Liver (tissue), 9 donors: ENCODE results near the gene SLC46A1. TPM values are rescaled to one million over a fixed set of nuclear protein-coding genes. Genes with fewer than 3 reads are reported as not detected.

ENCODE experiments used
- DNase-seq: peaks from one replicate; pipeline ENCODE4 v3.0.0-alpha.2; 2017; ENCODE audit warnings: low spot score
- H3K27ac ChIP-seq, 2 donors: one replicate each; pipeline ENCODE4 v1.7.0; 2013; ENCODE audit warnings: inconsistent platforms in 2 of 2, low read length in 2 of 2, control low read depth in 1 of 2, low read depth in 1 of 2, mild to moderate bottlenecking in 1 of 2
- H3K27me3 ChIP-seq, 4 donors: one replicate each; pipeline versions ENCODE4 v1.6.1 to v1.7.0; 2013; ENCODE audit warnings: low read length in 3 of 4, inconsistent platforms in 1 of 4, mild to moderate bottlenecking in 1 of 4, moderate library complexity in 1 of 4; ENCODE audit not compliant: control insufficient read depth in 4 of 4, insufficient read depth in 4 of 4
- H3K36me3 ChIP-seq, 4 donors: one replicate each; pipeline versions ENCODE4 v1.6.1 to v1.7.0; 2013; ENCODE audit warnings: low read length in 3 of 4, mild to moderate bottlenecking in 3 of 4, low read depth in 1 of 4, moderate library complexity in 1 of 4; ENCODE audit not compliant: control insufficient read depth in 4 of 4, insufficient read depth in 3 of 4
- H3K4me1 ChIP-seq, 4 donors: one replicate each; pipeline versions ENCODE4 v1.6.1 to v1.7.0; 2013; ENCODE audit warnings: low read length in 3 of 4, mild to moderate bottlenecking in 3 of 4, moderate library complexity in 1 of 4; ENCODE audit not compliant: control insufficient read depth in 4 of 4, insufficient read depth in 4 of 4
- H3K4me3 ChIP-seq, 3 donors: one replicate each; pipeline versions ENCODE4 v1.6.1 to v1.7.0; 2013; ENCODE audit warnings: low read length in 3 of 3, control low read depth in 1 of 3, low read depth in 1 of 3, mild to moderate bottlenecking in 1 of 3
- H3K9ac ChIP-seq, 2 donors: one replicate each; pipeline ENCODE4 v1.7.0; 2013; ENCODE audit warnings: low read length in 2 of 2, mild to moderate bottlenecking in 2 of 2, moderate library complexity in 2 of 2, control low read depth in 1 of 2, low read depth in 1 of 2
- H3K9me3 ChIP-seq, 4 donors: one replicate each; pipeline versions ENCODE4 v1.6.1 to v1.7.0; 2013; ENCODE audit warnings: low read length in 3 of 4; ENCODE audit not compliant: control insufficient read depth in 4 of 4
- EGR1 ChIP-seq, 2 donors: IDR thresholded peaks; 2 replicates each; pipeline ENCODE4 v1.6.1; 2016 to 2018; ENCODE audit warnings: antibody characterized with exemption in 2 of 2, low read depth in 2 of 2
- FOXA1 ChIP-seq: IDR thresholded peaks from 2 replicates; pipeline ENCODE4 v1.6.1; 2016; ENCODE audit warnings: antibody characterized with exemption
- FOXA2 ChIP-seq: IDR thresholded peaks from 2 replicates; pipeline ENCODE4 v1.6.1; 2016; ENCODE audit warnings: antibody characterized with exemption
- GABPA ChIP-seq, 2 donors: IDR thresholded peaks in 1 of 2; conservative IDR thresholded peaks in 1 of 2; 2 replicates each; pipeline ENCODE4 v1.6.1; 2016; ENCODE audit warnings: antibody characterized with exemption in 2 of 2, mild to moderate bottlenecking in 1 of 2, moderate library complexity in 1 of 2
- HNF4A ChIP-seq, 2 donors: conservative IDR thresholded peaks; 2 replicates each; pipeline ENCODE4 v1.6.1; 2016; ENCODE audit warnings: antibody characterized with exemption in 2 of 2, mild to moderate bottlenecking in 2 of 2
- HNF4G ChIP-seq: IDR thresholded peaks from 2 replicates; pipeline ENCODE4 v1.6.1; 2016; ENCODE audit warnings: antibody characterized with exemption
- JUND ChIP-seq, 2 donors: IDR thresholded peaks; 2 replicates each; pipeline ENCODE4 v1.6.1; 2016; ENCODE audit warnings: antibody characterized with exemption in 2 of 2
- NR2F2 ChIP-seq: IDR thresholded peaks from 2 replicates; pipeline ENCODE4 v1.6.1; 2016; ENCODE audit warnings: antibody characterized with exemption
- RAD21 ChIP-seq, 2 donors: IDR thresholded peaks; 2 replicates each; pipeline ENCODE4 v1.6.1; 2016; ENCODE audit warnings: antibody characterized with exemption in 2 of 2, mild to moderate bottlenecking in 2 of 2
- RXRA ChIP-seq, 2 donors: IDR thresholded peaks; 2 replicates each; pipeline ENCODE4 v1.6.1; 2017 to 2018; ENCODE audit warnings: antibody characterized with exemption in 2 of 2, mild to moderate bottlenecking in 1 of 2
- SP1 ChIP-seq: IDR thresholded peaks from 2 replicates; pipeline ENCODE4 v1.6.1; 2018; ENCODE audit warnings: antibody characterized with exemption, mild to moderate bottlenecking
- TAF1 ChIP-seq: conservative IDR thresholded peaks from 2 replicates; pipeline ENCODE4 v1.6.1; 2016; ENCODE audit warnings: antibody characterized with exemption, mild to moderate bottlenecking
- YY1 ChIP-seq: IDR thresholded peaks from 2 replicates; pipeline ENCODE4 v1.6.1; 2016; ENCODE audit warnings: antibody characterized with exemption, mild to moderate bottlenecking
- WGBS: extraction: QIAGEN DNeasy Blood & Tissue Kit; methylation state at CpG from one replicate; pipeline ENCODE4 v1.1.7; 2013; 5-methylcytosine and 5-hydroxymethylcytosine counted together
- polyA plus RNA-seq, 2 donors: library from polyadenylated mRNA; stranded (reverse) in 1 of 2; unstranded in 1 of 2; fragments of 200-250 nt in 1 of 2; fragments of >200 nt in 1 of 2; fragmentation: Nextera tagmentation in 1 of 2; extraction: Ambion mirVana in 1 of 2; gene quantifications; one replicate each; pipeline versions ENCODE4 v1.2.1 to v1.2.3, GENCODE V29; 2013 to 2015
- total RNA-seq, 2 donors: library from RNA; depleted of rRNA; stranded (reverse); fragments of >200 nt; gene quantifications; one replicate each; pipeline ENCODE4 v1.2.3, GENCODE V29; 2014
- TF ChIP-seq, protein P1 (sequence below): IDR thresholded peaks from 2 replicates; pipeline ENCODE4 v1.6.1; 2016; ENCODE audit warnings: antibody characterized with exemption
- TF ChIP-seq, protein P2 (sequence below): IDR thresholded peaks from 2 replicates; pipeline ENCODE4 v1.6.1; 2016; ENCODE audit warnings: antibody characterized with exemption
- TF ChIP-seq, protein P3 (sequence below): IDR thresholded peaks from 2 replicates; pipeline ENCODE4 v1.6.1; 2016; ENCODE audit warnings: antibody characterized with exemption, mild to moderate bottlenecking
- TF ChIP-seq, protein P4 (sequence below): fragments of 150-350 bp; IDR thresholded peaks from 2 replicates; pipeline ENCODE4 v1.5.1; 2017; ENCODE audit warnings: improper control_type of control experiment, low read depth, low read length; ENCODE audit not compliant: missing input control
- TF ChIP-seq, protein P5 (sequence below): IDR thresholded peaks from 2 replicates; pipeline ENCODE4 v1.6.1; 2016; ENCODE audit warnings: antibody characterized with exemption
- donor health status: healthy.
- donor health status: healthy.
- donor health status: healthy.
- donor health status: healthy.
- donor health status: healthy.

The SLC46A1 gene
- total and polyA plus RNA-seq, 4 donors: 13.6 to 47.9 (median 19.1) TPM

DNA sequence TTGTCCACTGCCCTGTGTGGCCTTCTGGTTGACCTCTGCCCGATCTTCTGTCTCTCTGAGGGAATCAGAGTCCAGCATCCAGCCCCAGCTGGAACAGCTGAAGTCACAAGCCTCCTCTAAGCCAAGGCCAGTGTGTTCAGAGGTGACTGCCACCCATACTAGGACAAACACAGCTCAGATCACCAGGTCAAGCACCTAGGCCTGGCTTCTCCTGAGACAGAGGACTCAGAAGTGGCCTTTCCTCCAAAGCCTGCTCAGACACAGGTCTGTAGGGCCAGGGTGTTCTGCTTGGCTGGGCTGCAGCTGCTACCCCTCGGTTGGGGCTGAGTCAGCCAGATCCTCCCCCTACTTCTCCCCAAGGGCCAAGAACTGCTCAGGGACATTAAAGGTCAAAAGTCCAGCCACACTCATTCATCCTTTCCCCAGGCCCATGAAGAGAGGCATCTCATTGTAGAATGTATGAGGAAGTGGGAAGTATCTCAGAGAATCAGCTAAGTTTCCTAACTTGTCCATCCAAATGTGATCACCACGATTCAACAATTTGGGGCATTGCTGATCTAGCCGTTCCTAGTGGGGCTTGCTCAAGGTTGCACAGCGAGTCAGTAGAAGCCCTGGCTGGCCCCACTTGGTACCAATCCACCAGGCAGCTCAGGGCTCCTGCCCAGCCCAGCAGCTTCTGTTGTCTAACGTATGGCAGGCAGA is 7.6 kb downstream of the SLC46A1 start:
- Histone ChIP-seq H3K4me1 (peaks cover 9 to 42% (median 29%) of the 10 kb centered on the region in 4 donors), H3K27ac (peak overlapping the region in 1 of 2 donors; percentile 23), H3K36me3 (peaks cover 3 to 50% (median 32%) of the 10 kb centered on the region in 4 donors), H3K27me3 (no peaks in the 10 kb centered on the region), H3K9me3 (no peaks in the 10 kb centered on the region), H3K9ac (no peak overlapping the region), H3K4me3 (no peak overlapping the region)
- TF ChIP-seq JUND (IDR thresholded peaks at IDR 0.05) (peak; percentile 47 to 63), RXRA (IDR thresholded peaks at IDR 0.05) (peak; percentile 80 to 88), RAD21 (IDR thresholded peaks at IDR 0.05) (no peak), NR2F2 (peak; percentile 63), FOXA2 (no peak), SP1 (peak; percentile 72), HNF4G (peak; percentile 18), HNF4A (conservative IDR thresholded peaks at IDR 0.05) (peak; percentile 85 to 90), TAF1 (no peak)
- TF ChIP-seq, protein P1, sequence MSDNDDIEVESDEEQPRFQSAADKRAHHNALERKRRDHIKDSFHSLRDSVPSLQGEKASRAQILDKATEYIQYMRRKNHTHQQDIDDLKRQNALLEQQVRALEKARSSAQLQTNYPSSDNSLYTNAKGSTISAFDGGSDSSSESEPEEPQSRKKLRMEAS: no peak
- TF ChIP-seq, protein P2, sequence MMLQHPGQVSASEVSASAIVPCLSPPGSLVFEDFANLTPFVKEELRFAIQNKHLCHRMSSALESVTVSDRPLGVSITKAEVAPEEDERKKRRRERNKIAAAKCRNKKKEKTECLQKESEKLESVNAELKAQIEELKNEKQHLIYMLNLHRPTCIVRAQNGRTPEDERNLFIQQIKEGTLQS: no peak
- TF ChIP-seq, protein P3, sequence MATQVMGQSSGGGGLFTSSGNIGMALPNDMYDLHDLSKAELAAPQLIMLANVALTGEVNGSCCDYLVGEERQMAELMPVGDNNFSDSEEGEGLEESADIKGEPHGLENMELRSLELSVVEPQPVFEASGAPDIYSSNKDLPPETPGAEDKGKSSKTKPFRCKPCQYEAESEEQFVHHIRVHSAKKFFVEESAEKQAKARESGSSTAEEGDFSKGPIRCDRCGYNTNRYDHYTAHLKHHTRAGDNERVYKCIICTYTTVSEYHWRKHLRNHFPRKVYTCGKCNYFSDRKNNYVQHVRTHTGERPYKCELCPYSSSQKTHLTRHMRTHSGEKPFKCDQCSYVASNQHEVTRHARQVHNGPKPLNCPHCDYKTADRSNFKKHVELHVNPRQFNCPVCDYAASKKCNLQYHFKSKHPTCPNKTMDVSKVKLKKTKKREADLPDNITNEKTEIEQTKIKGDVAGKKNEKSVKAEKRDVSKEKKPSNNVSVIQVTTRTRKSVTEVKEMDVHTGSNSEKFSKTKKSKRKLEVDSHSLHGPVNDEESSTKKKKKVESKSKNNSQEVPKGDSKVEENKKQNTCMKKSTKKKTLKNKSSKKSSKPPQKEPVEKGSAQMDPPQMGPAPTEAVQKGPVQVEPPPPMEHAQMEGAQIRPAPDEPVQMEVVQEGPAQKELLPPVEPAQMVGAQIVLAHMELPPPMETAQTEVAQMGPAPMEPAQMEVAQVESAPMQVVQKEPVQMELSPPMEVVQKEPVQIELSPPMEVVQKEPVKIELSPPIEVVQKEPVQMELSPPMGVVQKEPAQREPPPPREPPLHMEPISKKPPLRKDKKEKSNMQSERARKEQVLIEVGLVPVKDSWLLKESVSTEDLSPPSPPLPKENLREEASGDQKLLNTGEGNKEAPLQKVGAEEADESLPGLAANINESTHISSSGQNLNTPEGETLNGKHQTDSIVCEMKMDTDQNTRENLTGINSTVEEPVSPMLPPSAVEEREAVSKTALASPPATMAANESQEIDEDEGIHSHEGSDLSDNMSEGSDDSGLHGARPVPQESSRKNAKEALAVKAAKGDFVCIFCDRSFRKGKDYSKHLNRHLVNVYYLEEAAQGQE: peak; percentile 35
- WGBS: 58% methylated on average over 6 of the region's 6 CpGs
- DNase-seq: no peak

DNA sequence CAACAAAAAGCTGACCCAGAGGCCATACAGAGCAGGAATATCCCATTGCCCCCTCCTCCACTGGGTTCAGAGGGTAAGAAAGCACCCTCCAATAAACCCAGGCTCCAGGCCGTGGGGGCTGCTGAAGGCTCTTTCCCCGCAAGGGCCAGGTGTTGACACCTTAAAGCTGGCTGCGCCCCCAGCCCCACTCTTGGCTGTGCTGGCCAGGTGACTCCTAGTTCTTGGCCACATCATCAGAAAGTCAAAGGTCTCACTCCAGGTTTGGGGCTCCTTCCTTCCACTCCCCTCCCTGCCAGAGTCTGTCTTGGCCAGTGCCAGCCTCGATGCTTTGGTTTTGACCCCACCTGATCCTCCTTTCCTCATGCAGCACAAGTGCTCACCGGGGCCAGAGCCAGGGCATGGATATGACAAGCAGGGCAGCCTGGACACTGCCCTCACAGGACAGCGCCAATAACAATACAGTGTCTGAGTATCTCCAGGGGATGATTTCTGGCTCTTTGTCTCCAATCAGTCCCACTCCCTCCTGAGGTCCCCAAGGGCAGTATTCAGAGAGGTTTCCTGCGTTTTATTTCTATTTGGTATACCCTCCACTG is 8.2 kb downstream of the SLC46A1 start:
- Histone ChIP-seq H3K9ac (no peak overlapping the region), H3K36me3 (peaks cover 3 to 44% (median 30%) of the 10 kb centered on the region in 4 donors), H3K4me1 (peaks cover 9 to 37% (median 27%) of the 10 kb centered on the region in 4 donors), H3K27me3 (no peaks in the 10 kb centered on the region), H3K27ac (peak overlapping the region in 1 of 2 donors; percentile 23), H3K9me3 (no peaks in the 10 kb centered on the region), H3K4me3 (no peak overlapping the region)
- TF ChIP-seq RAD21 (IDR thresholded peaks at IDR 0.05) (peak in 1 of 2 donors; percentile 25), FOXA1 (no peak)
- TF ChIP-seq, protein P1: no peak
- WGBS: 60% methylated on average over 7 of the region's 7 CpGs
- DNase-seq: no peak

DNA sequence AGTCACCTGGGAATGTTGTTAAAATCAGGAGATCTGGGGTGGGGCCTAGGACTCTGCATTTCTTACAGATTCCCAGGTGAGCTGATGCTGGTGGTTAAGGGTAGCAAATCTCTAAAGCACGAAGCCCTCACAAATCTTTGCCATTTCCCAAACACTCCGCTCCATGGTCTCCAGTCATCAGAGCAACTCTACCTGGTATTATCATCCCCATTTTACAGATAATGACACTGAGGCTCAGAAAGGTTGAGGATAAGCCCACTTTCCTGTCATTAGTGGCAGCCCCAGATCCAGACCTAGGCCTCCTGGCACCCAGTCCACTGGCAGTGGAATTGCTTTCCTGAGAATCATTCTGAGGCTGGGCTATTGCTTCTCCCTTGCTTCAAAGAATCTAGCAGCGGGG is 8.7 kb downstream of the SLC46A1 start:
- H3K27ac ChIP-seq: no peak overlapping the region
- TF ChIP-seq FOXA1 (no peak), SP1 (no peak), TAF1 (no peak), EGR1 (IDR thresholded peaks at IDR 0.05; ENCODE audit: low read depth in 2 of 2) (no peak), YY1 (no peak), GABPA (IDR thresholded peaks at IDR 0.05 in 1 of 2, conservative IDR thresholded peaks at IDR 0.05 in 1 of 2) (no peak), HNF4G (no peak), RAD21 (IDR thresholded peaks at IDR 0.05) (no peak), JUND (IDR thresholded peaks at IDR 0.05) (no peak)
- TF ChIP-seq, protein P4, sequence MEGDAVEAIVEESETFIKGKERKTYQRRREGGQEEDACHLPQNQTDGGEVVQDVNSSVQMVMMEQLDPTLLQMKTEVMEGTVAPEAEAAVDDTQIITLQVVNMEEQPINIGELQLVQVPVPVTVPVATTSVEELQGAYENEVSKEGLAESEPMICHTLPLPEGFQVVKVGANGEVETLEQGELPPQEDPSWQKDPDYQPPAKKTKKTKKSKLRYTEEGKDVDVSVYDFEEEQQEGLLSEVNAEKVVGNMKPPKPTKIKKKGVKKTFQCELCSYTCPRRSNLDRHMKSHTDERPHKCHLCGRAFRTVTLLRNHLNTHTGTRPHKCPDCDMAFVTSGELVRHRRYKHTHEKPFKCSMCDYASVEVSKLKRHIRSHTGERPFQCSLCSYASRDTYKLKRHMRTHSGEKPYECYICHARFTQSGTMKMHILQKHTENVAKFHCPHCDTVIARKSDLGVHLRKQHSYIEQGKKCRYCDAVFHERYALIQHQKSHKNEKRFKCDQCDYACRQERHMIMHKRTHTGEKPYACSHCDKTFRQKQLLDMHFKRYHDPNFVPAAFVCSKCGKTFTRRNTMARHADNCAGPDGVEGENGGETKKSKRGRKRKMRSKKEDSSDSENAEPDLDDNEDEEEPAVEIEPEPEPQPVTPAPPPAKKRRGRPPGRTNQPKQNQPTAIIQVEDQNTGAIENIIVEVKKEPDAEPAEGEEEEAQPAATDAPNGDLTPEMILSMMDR: no peak
- TF ChIP-seq, protein P5, sequence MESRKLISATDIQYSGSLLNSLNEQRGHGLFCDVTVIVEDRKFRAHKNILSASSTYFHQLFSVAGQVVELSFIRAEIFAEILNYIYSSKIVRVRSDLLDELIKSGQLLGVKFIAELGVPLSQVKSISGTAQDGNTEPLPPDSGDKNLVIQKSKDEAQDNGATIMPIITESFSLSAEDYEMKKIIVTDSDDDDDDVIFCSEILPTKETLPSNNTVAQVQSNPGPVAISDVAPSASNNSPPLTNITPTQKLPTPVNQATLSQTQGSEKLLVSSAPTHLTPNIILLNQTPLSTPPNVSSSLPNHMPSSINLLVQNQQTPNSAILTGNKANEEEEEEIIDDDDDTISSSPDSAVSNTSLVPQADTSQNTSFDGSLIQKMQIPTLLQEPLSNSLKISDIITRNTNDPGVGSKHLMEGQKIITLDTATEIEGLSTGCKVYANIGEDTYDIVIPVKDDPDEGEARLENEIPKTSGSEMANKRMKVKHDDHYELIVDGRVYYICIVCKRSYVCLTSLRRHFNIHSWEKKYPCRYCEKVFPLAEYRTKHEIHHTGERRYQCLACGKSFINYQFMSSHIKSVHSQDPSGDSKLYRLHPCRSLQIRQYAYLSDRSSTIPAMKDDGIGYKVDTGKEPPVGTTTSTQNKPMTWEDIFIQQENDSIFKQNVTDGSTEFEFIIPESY: no peak
- TF ChIP-seq, protein P2: no peak

More for the DNA sequence above, 8.7 kb downstream of the SLC46A1 start:
- Histone ChIP-seq H3K4me1 (peaks cover 9 to 35% (median 27%) of the 10 kb centered on the region in 4 donors), H3K4me3 (no peak overlapping the region), H3K9ac (no peak overlapping the region), H3K9me3 (no peaks in the 10 kb centered on the region), H3K36me3 (peaks cover 5 to 39% (median 28%) of the 10 kb centered on the region in 4 donors), H3K27me3 (no peaks in the 10 kb centered on the region)
- DNase-seq: no peak
- WGBS: 97% methylated on average over 3 of the region's 3 CpGs
